AG08396 (cell line): ENCODE measurements around the gene CHRNA1.

ENCODE experiments used
- DNase-seq: peaks from one replicate; pipeline ENCODE4 v3.0.0; 2012; ENCODE audit warnings: low spot score, mixed read lengths

Gene CHRNA1

GRCh38 chr2:174764280-174765255 lies at the start of gene CHRNA1:
TSS of gene CHRNA1 (minus strand) at chr2:174764472. CDS start at chr2:174764394, 78 bp downstream.
- peak; percentile 44 for DNase-seq

GRCh38 chr2:174812037-174812436 lies 47.8 kb upstream of the CHRNA1 start:
- DNase-seq: no peak

GRCh38 chr2:174807931-174808330 lies 43.7 kb upstream of the CHRNA1 start:
- no peak for DNase-seq

DNA sequence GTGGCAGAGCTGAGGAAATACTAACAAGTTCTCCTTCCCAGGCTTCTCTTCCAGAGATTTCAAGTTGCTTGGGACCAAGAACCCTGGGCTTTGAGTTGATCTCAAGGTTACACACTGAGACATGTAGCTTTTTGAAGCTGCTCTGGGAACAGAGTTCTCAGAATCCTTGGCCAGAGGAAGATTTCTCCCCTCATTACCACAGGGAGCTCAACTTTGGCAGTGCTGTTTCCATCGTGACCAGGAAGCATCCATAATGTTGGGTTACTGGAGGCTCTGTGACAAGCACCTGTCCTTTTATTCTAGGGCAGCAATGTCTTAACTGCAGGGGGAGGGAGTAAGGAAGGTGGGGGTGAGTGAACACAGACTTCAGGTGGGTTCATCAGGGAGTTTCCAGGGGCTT lies 41.5 kb upstream of the CHRNA1 start:
- DNase-seq: no peak

GRCh38 chr2:174802459-174802858 lies 38.2 kb upstream of the CHRNA1 start:
- peak; percentile 44 for DNase-seq

- DNase-seq: no peak
These were observed 36.3 kb upstream of the CHRNA1 start for GRCh38 chr2:174800436-174801205.

DNA sequence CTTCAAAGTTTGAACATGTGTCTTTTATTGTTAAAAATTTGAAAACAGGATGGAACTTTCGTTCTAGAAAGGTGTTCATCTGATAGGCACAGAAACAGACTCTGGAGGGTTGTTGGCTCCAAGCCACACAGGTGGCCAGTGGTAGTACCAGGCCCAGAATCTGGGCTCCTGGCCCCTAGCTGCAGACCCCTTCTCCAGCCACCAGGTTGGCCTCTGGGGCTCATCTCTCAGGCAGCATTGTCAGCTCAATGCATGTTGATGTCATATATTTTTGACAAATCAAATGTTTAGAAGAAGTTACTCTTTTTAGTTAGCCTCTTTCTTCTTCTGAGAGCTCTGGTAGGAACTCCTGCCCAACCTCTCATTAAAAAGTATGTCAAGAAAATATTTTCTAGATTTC lies 34.5 kb upstream of the CHRNA1 start:
- no peak for DNase-seq

GRCh38 chr2:174797781-174798276 lies 33.6 kb upstream of the CHRNA1 start:
- no peak for DNase-seq

DNA sequence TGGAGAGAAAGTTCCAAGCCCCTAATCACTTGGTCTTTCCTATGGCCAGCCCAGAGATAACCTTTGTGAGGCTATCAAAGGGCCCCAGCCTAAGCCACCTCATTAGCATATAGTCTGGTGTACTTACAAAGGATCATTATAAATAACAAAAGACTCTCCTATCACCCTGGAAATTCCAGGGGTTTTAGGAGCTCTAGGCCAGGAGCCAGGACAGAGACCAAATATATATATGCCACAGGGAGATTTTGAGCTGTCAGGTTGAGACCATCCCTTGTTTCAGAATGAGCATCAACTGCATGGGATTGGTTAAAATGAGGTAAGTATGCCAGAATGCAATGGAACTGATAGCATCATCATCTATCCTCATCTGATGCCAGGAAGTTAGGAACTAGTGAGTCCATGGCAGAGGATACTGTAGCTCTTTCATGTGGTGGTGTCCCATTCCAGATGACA lies 32.1 kb upstream of the CHRNA1 start:
- DNase-seq: no peak

- DNase-seq: no peak
These were observed 30.6 kb upstream of the CHRNA1 start for GRCh38 chr2:174794851-174795374.

DNA sequence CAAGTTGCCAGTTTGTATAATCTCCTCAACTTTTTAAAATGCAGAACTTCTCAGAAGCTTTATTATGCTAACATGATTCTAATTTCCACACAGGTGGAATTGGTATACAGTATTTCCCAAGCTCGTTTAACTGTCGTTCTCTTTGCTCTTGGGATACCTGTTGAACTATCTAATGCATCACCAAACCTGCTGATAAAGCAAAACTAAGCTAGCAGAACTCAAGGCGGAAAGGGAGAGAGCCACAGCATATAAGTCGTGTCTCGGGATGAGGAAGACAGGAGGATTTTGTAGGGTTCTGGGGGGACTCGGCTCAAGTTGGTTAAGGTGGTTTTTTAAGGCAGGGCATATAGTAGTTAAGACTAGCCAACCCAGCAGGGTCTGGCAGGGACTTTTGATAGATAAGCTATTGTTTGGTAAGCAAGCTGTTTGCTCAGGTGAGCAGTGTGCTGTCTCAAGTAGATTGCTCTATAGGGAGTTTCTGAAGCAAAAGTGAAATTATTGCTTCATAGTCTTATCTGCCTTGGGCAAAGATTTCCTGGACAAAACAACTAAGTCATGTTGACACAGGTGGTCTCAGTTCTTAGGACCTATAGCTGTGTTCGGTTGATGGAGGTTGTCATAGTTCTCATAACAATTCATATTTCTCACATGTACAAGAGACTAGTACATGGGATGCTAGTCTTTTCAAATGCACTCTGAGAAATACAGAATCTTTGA lies 28.2 kb upstream of the CHRNA1 start:
- no peak for DNase-seq

DNA sequence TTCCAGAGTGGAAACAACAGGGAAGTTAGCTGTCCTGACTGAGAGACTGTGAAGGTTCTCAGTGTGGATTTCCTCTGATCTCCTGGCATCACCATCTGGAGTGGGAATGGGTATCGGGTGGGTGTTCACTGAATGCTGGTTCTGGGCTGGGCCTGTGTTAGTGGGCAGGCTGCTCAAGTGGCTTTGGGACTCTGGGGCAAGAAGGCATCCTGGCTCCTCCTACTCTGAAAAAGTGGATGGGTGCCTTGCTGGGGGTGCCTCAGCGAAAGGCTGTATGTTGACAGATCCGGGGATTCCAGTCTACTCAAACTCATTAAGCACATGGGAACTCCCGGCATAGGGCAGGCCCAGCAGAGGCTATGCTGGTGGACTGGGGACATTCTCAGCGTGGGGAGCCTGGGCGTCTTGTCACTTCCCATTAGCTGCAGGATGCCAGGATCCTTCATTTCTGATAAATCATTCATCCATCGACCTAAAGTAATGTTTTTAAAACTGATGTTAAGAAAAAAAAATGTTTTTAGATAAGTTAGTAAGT lies 27.5 kb upstream of the CHRNA1 start:
- no peak for DNase-seq

DNA sequence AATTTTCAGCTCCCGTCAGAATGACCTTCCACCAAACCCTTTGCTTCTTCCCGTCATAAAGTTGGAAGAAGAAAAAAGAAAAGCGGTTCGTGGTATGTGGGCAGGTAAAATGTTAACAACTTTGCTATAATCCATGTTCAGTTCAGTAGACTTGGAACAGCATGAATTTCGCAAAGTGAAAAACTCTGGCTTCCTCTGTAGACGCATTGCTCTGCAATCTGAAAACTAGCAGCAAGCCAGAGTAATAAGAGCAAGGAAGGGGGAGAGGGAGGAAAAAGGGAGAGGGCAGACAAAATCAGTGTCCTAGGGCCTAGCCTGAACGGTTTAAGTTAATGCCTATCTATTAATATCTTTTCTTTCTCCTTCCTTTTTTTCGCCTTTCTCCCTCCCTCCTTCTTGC lies 26.7 kb upstream of the CHRNA1 start:
- DNase-seq: no peak

GRCh38 chr2:174789001-174789400 lies 24.7 kb upstream of the CHRNA1 start:
- DNase-seq: no peak

GRCh38 chr2:174788291-174788929 lies 24.1 kb upstream of the CHRNA1 start:
- peak; percentile 40 for DNase-seq

- DNase-seq: peak; percentile 89
These were observed 23.4 kb upstream of the CHRNA1 start for GRCh38 chr2:174787487-174788205.

DNA sequence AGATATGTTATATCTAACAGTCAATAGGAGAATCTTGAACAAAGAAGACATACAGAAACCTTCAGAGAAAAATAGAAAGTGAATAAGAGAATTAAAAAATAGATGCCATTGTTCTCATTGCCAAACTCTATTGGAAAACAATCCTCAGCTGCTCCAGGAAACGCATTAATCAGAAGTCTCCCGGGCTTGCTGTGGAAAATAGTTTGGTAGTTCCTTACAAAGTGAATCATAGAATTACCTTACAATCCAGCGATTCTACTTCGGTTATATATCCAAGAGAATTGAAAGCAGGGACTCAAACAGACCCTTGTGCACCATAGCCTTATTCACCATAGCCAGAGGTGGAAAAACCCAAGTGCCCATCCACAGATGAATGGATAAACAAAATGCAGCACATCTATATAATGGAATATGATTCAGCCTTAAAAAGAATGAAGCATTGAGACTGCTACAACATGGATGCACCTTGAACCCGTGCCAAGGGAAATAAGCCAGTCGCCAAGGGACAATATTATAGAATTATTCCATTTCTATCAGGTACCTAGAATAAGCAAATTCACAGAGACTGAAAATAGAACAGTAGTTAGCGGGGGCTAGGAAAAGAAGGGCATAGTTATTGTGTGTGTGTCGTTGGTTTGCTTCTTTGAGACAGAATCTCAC lies 21.9 kb upstream of the CHRNA1 start:
- no peak for DNase-seq

DNA sequence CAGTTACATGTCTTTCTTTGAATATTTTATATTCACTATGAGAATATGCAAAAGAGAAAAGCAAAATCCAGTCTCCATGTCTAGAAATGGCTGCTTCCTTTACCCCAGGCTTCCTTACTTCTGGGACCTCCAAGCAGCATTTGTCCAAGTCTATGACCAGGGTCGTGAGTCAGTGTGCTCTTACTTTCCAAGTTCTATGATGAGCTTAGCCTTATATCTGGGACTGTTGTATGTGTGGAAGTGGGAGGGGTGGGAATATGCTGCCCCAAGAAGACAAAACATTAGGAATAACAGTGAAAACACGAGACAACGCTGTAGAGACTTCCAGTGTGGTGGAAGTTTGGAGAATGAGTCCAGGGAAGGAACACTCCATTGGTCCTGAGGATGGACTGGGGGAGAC lies 21.2 kb upstream of the CHRNA1 start:
- no peak for DNase-seq

DNA sequence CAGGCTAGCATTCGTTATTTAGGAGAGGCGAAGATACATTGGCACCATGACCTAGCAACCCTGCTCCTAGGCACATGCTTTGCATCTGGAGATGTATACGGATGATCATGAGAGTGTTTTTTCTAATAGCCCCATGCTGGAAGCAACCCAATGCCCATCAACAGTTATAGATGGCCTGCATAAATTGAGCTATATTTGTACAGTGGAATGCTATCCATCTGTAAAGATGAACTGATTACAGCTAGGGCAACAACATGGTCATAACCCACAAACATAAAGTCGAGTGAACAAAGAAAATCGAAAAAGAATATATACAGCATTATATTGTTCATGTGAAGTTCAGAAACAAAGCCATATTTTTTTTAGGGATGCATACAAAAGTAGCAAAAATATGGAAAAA lies 20.6 kb upstream of the CHRNA1 start:
- no peak for DNase-seq

GRCh38 chr2:174784316-174784715 lies 20.0 kb upstream of the CHRNA1 start:
- DNase-seq: no peak
